CD4-positive, alpha-beta T cell treated with Interleukin-2 at 100 ng/mL for 4 hours (primary cell): ENCODE data around the gene OR56A4.

Experiments
- DNase-seq: peaks from one replicate; pipeline ENCODE4 v3.0.0-alpha.2; 2020; ENCODE audit warnings: low spot score

OR56A4 gene, protein sequence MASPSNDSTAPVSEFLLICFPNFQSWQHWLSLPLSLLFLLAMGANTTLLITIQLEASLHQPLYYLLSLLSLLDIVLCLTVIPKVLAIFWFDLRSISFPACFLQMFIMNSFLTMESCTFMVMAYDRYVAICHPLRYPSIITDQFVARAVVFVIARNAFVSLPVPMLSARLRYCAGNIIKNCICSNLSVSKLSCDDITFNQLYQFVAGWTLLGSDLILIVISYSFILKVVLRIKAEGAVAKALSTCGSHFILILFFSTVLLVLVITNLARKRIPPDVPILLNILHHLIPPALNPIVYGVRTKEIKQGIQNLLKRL

GRCh38 chr11:6006846-6007245, at the start of gene OR56A4:
OR56A4 (minus strand) TSS chr11:6006946; CDS start chr11:6002992, 3,954 bp downstream.
- no peak for DNase-seq

- DNase-seq = no peak
These were observed 48.8 kb upstream of the OR56A4 start for GRCh38 chr11:6055569-6055968.

DNA sequence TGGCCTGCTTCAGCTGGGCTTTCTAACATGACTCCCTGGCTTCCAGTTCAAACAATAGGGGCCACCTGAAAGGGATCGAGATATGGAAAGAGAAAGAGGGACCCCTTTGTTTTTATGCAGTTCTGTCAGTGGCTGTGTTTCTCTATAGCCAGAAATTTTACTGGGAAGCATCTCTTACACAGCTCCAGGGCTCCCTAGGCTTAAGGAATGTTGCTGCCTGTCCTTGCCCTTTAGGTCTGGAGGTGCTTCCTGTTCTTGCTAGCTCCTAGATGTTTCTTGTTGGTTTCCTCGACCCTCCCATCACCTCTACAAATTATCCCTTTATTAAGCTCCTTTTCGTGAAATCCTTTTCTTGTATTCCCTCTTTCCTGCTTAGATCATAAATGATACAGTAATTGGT, 45.6 kb upstream of the OR56A4 start:
- DNase-seq = no peak

DNA sequence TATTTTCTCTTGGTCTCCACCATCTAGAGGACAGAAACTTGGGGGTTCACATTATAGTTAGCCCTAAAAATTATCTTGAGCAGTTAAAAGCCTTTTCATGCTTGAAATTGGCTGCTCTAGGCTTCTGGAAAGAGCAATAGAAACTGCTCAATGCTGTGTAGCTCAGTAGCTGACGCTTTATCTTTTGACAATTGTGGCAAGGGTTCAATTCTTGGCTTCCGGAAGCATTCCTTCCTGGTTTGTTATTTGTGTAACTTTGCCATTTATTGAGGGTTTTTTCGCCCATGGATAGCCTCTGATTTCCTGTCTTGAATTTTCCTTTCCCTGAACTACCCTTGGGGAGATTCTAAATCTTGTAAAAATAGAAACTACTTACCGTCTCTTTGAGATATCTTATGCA, 34.1 kb upstream of the OR56A4 start:
- DNase-seq = no peak

DNA sequence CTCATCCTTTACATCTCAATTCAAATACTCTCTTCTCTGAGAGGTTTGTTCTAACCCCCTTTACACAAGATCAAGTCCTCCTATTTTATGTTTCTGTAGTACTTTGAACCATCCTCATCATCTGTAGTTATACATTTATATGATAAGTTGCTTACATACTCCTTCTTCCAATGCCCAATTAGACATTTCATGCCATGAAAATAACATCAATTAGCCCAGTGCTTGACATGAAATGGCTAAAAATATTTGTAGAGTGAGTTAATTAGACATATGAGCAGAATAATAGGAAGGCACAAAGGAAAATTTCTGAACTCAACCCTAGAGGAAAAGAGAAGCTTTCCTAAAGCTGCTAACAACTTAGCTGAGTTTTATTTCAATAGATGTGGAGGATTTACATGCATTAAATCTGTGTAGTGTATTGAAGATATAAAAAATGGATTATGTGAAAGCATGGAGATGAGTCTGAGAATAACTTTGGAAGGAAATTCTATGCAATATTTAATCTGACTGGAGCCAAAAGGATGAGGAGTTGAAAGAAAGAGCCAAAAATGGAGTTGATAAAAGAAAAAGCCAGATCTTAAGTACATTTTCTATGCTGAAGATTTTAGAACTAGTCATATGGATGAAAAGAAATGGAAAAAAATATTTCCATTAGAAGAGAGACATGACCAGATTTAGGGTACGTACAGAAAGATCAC, 24.1 kb upstream of the OR56A4 start, which contains the start of gene OR56A1:
Gene OR56A1 (minus strand): TSS at position 51 of the 698 bp plus-strand sequence. CDS start 3,066 bp downstream, outside the sequence.
- no peak for DNase-seq

- no peak for DNase-seq
These were observed 20.8 kb upstream of the OR56A4 start for GRCh38 chr11:6027501-6027900.

GRCh38 chr11:6025056-6025455, 18.3 kb upstream of the OR56A4 start:
- no peak for DNase-seq

- peak; percentile 47 for DNase-seq
These were observed 16.2 kb upstream of the OR56A4 start for GRCh38 chr11:6022956-6023355.

- no peak for DNase-seq
These were observed 6.3 kb upstream of the OR56A4 start for GRCh38 chr11:6013042-6013441.

- no peak for DNase-seq
These were observed 5.4 kb upstream of the OR56A4 start for GRCh38 chr11:6012035-6012668.

GRCh38 chr11:6006395-6006794, 351 bp downstream of the OR56A4 start:
- no peak for DNase-seq

DNA sequence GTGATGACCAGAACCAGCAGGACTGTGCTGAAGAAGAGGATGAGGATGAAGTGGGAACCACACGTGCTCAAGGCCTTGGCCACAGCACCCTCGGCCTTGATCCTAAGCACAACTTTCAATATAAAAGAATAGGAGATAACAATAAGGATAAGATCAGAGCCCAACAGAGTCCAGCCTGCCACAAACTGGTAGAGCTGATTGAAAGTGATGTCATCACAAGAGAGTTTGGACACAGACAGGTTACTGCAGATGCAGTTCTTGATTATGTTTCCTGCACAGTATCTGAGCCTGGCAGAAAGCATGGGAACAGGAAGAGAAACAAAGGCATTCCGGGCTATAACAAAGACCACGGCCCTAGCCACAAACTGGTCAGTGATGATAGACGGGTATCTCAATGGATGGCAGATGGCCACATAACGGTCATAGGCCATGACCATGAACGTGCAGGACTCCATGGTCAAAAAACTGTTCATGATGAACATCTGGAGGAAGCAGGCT, 4.5 kb downstream of the OR56A4 start:
- no peak for DNase-seq

DNA sequence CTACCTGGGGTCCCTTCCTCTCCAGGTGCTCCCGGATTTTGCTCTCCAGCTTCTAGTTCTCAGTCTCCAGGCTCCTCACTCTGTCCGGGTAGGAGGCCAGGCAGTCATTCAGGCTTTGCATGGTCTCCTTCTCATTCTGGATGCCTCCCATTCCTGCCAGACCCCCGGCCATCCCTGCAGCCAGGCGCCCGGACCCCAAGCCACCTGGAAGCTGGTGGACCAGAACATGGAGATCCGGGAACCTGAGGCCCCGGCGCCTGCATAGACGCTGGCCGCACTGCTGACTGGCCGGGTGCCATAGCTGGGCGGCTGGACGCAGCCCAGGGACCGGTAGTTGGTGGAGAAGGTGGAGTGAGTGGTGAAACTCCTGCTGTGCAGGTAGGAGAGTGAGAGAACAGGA, 12.0 kb downstream of the OR56A4 start:
- DNase-seq = no peak

- DNase-seq = no peak
These were observed 14.0 kb downstream of the OR56A4 start for GRCh38 chr11:5992604-5993251.

DNA sequence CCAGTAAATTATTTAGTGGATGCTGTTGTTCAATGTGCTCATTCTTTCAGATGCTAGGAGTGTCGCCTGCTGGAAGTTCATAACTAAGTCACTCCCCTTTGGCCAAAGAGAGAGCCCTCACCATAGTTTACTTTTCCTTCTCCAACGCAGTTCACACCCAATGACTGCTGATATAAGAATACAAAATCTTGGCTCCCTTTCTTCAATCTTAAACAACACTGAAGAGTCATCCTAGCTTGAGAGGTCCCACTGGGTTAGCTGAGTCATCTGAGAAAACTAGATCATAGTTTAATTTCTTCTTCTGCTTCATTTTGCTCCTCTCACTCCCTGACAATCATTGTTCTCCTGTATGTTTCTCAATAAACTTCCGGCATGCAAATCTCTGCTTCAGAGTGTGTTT, 14.6 kb downstream of the OR56A4 start:
- no peak for DNase-seq

GRCh38 chr11:5989203-5989602, 17.5 kb downstream of the OR56A4 start:
- DNase-seq = no peak

DNA sequence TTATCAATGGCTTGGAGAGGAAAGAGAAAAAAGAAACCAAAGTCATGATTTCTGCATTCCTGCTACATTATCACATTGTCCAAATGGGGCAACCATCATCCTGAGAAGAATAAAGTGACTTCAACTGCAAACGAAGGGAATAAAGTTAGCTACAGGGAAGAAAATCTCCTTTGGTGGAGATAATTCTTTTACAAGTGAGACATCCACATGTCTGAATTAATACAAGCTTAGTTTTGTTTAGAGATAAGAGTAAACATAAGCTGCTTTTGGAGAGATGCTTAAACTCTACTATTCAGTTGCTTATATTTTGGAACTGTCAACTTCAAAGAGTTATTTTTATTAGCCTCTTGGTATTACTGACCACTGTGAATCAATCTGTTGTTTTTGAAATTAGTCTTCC, 19.9 kb downstream of the OR56A4 start, which contains the start of gene OR52L1:
Gene OR52L1 (minus strand): TSS at position 101 of the 400 bp plus-strand sequence. CDS start 55 bp downstream, at position 46.
- no peak for DNase-seq

DNA sequence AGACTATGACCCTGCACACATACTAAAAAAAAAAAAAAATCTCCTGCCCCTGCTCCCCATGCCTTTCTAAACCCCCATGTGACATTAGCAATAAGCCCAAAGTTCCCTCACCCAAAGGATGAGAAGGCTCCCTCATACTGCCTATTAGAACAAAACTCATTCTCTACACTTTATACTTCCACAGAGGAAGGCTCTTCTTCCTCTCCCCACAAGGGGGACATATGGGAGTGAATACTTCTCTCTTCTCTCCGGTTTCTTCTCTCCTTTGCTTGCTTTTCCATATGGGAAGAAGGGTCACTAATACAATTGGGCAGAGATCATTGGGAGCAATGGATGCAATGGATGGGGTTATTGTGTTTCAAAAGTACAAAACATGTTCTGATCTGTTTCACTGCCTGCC, 23.3 kb downstream of the OR56A4 start:
- DNase-seq = no peak

DNA sequence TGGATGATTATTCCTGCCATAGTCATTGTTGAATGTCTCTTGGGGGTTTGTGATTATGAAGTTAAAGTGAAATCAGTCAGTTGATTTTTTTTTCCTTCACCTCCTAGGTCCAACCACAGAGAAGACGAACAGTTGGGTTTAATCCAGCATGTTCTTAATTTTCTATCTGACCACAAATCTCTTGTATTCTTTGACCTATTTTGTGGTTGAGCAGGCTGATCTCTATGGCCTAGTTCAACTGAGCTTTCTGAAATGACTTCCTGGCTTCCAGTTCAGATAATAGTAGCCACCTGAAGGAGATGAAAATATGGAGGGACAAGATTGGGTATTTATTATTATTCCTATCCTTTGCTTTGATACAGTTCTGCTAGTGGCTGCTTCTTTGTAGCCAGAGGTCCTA, 33.2 kb downstream of the OR56A4 start:
- DNase-seq = no peak

DNA sequence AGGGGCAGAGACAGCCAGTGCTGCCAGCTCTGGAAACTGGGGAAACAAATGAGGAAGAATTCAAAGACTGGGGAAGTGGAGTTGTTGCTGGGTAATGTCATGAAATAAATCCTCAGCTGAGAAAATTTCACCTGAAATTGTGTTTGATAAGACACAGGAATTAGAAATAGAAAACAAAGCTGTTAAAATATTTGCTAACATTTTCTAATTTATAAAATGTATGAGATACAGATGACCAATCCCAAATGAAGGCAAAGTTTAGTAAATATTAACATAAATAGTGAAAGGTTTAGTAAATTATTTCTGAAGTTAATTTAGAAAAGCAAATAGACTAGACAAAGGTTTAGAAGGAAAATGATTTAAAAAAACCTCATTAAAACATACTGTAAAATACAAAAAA, 38.4 kb downstream of the OR56A4 start, which contains the start of gene OR56A5:
Gene OR56A5 (minus strand): TSS at position 101 of the 400 bp plus-strand sequence. CDS start 0 bp downstream, at position 101.
- no peak for DNase-seq

DNA sequence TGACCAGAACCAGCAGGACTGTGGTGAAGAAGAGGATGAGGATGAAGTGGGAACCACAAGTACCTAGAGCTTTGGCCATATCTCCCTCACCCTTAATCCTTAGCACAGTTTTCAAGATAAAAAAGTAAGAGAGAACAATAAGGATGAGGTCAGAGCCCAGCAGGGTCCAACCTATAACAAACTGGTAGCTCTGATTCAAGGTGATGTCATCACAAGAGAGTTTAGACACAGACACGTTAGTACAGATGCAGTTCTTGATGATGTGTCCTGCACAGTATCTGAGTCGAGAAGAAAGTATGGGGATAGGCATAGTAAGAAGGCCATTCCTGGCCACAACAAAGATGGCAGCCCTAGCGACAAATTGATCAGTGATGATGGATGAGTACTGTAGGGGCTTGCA, 39.0 kb downstream of the OR56A4 start:
- no peak for DNase-seq

GRCh38 chr11:5966958-5967357, 39.8 kb downstream of the OR56A4 start:
- DNase-seq = no peak
